Liver (tissue), 3 donors: ENCODE measurements around the gene TMEM150A.

Source experiments
- EGR1 ChIP-seq, 2 donors: IDR thresholded peaks; 2 replicates each; pipeline ENCODE4 v1.6.1; 2016 to 2018; ENCODE audit warnings: antibody characterized with exemption in 2 of 2, low read depth in 2 of 2
- GABPA ChIP-seq, 2 donors: IDR thresholded peaks in 1 of 2; conservative IDR thresholded peaks in 1 of 2; 2 replicates each; pipeline ENCODE4 v1.6.1; 2016; ENCODE audit warnings: antibody characterized with exemption in 2 of 2, mild to moderate bottlenecking in 1 of 2, moderate library complexity in 1 of 2
- HNF4A ChIP-seq, 2 donors: conservative IDR thresholded peaks; 2 replicates each; pipeline ENCODE4 v1.6.1; 2016; ENCODE audit warnings: antibody characterized with exemption in 2 of 2, mild to moderate bottlenecking in 2 of 2
- JUND ChIP-seq, 2 donors: IDR thresholded peaks; 2 replicates each; pipeline ENCODE4 v1.6.1; 2016; ENCODE audit warnings: antibody characterized with exemption in 2 of 2
- TAF1 ChIP-seq: conservative IDR thresholded peaks from 2 replicates; pipeline ENCODE4 v1.6.1; 2016; ENCODE audit warnings: antibody characterized with exemption, mild to moderate bottlenecking
- TF ChIP-seq, protein P1 (sequence below): fragments of 150-350 bp; IDR thresholded peaks from 2 replicates; pipeline ENCODE4 v1.5.1; 2017; ENCODE audit warnings: improper control_type of control experiment, low read depth, low read length; ENCODE audit not compliant: missing input control
- TF ChIP-seq, protein P2 (sequence below): IDR thresholded peaks from 2 replicates; pipeline ENCODE4 v1.6.1; 2016; ENCODE audit warnings: antibody characterized with exemption, mild to moderate bottlenecking
- donor health status: healthy.
- donor health status: healthy.

DNA sequence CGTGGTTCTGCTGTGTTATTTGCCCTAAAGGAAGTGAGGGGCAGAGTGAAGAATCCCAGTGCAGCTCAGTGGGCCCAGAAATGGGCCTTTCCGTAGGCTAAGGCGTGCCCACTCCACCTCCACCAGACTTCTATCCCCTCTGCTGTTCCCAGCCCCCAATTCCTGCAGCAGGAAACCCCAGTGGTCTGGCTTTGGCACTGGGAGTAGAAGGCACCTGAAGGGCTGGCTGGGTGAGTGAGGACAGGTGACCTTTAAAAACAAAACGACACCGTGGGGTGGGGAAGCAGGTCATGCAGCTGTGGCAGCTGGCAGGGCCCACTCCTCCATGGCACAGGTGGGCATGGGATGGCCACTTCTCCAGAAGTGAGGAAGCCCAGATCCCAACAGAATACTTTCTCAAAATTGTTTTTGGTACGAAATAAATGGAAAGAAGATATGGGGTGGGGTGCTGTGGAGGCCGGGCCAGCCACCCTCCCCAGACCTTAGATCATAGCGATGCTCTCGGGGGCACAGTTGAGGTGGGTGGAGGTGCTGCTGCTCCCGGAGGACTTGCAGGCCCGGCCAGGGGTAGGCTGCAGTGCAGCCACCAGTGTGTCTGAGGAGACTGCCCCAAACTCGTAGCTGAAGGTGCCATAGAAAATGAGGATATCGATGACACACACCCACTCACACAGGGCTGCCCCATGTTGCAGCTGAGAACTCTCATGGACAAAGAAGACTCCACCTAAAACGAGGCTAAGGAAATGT is 3.7 kb downstream of the TMEM150A start:
- TF ChIP-seq, protein P1, sequence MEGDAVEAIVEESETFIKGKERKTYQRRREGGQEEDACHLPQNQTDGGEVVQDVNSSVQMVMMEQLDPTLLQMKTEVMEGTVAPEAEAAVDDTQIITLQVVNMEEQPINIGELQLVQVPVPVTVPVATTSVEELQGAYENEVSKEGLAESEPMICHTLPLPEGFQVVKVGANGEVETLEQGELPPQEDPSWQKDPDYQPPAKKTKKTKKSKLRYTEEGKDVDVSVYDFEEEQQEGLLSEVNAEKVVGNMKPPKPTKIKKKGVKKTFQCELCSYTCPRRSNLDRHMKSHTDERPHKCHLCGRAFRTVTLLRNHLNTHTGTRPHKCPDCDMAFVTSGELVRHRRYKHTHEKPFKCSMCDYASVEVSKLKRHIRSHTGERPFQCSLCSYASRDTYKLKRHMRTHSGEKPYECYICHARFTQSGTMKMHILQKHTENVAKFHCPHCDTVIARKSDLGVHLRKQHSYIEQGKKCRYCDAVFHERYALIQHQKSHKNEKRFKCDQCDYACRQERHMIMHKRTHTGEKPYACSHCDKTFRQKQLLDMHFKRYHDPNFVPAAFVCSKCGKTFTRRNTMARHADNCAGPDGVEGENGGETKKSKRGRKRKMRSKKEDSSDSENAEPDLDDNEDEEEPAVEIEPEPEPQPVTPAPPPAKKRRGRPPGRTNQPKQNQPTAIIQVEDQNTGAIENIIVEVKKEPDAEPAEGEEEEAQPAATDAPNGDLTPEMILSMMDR = no peak
- TF ChIP-seq, protein P2, sequence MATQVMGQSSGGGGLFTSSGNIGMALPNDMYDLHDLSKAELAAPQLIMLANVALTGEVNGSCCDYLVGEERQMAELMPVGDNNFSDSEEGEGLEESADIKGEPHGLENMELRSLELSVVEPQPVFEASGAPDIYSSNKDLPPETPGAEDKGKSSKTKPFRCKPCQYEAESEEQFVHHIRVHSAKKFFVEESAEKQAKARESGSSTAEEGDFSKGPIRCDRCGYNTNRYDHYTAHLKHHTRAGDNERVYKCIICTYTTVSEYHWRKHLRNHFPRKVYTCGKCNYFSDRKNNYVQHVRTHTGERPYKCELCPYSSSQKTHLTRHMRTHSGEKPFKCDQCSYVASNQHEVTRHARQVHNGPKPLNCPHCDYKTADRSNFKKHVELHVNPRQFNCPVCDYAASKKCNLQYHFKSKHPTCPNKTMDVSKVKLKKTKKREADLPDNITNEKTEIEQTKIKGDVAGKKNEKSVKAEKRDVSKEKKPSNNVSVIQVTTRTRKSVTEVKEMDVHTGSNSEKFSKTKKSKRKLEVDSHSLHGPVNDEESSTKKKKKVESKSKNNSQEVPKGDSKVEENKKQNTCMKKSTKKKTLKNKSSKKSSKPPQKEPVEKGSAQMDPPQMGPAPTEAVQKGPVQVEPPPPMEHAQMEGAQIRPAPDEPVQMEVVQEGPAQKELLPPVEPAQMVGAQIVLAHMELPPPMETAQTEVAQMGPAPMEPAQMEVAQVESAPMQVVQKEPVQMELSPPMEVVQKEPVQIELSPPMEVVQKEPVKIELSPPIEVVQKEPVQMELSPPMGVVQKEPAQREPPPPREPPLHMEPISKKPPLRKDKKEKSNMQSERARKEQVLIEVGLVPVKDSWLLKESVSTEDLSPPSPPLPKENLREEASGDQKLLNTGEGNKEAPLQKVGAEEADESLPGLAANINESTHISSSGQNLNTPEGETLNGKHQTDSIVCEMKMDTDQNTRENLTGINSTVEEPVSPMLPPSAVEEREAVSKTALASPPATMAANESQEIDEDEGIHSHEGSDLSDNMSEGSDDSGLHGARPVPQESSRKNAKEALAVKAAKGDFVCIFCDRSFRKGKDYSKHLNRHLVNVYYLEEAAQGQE = no peak
- TF ChIP-seq JUND (IDR thresholded peaks at IDR 0.05) = no peak
- TF ChIP-seq GABPA (IDR thresholded peaks at IDR 0.05 in 1 of 2, conservative IDR thresholded peaks at IDR 0.05 in 1 of 2) = no peak
- TF ChIP-seq HNF4A (conservative IDR thresholded peaks at IDR 0.05) = no peak
- TF ChIP-seq EGR1 (IDR thresholded peaks at IDR 0.05; ENCODE audit: low read depth in 2 of 2) = no peak
- no peak for TF ChIP-seq TAF1
